Endothelial cell of umbilical vein (primary cell): Measurements from ENCODE around the gene PDSS2. TPM values are rescaled to one million over a fixed set of nuclear protein-coding genes. Genes with fewer than 3 reads are reported as not detected.

Experiments used
- BruUV-seq: library from RNA; stranded (reverse); fragments of 400-500 nt; replicated peaks from 2 replicates; lab custom pipeline; 2021; lab: Mats Ljungman, UMichigan
- CTCF ChIA-PET: fragments of 300-600, 350-600 bp; sonication (Branson Sonifier 250); formaldehyde crosslinking; loops from one replicate; lab custom pipeline; 2021; ENCODE audit warnings: antibody characterized with exemption, inconsistent platforms; lab: Charles Lee
- POLR2A ChIA-PET: fragments of 300-600, 350-600 bp; sonication (Branson Sonifier 250); formaldehyde crosslinking; loops from one replicate; lab custom pipeline; 2021; ENCODE audit warnings: antibody characterized with exemption, inconsistent platforms; lab: Charles Lee
- DNase-seq: peaks from one replicate; pipeline ENCODE4 v3.0.0-alpha.2; 2011; ENCODE audit warnings: low read depth, low spot score
- FAIRE-seq: peaks from 2 replicates; lab custom pipeline; 2011; peaks lifted over from hg19 to GRCh38; lab: Jason Lieb, UNC
- H2AFZ ChIP-seq: 2 replicates; pipeline ENCODE4 v1.6.0; 2012; ENCODE audit warnings: low read depth, low read length, control low read depth, inconsistent platforms
- H3K27ac ChIP-seq: 2 replicates; pipeline ENCODE4 v1.5.1; 2011; ENCODE audit warnings: low read depth, mild to moderate bottlenecking, control low read depth, low read length, moderate library complexity; ENCODE audit not compliant: insufficient read depth
- H3K27me3 ChIP-seq, 2 experiments: 2 replicates each; pipeline versions ENCODE4 v1.6.0 to v1.6.1; 2011; ENCODE audit warnings: low read length in 2 of 2, mixed read lengths in 1 of 2; ENCODE audit not compliant: control insufficient read depth in 2 of 2, insufficient read depth in 2 of 2
- H3K36me3 ChIP-seq, 2 experiments: 2 replicates in 1 of 2; 3 replicates in 1 of 2; pipeline ENCODE4 v1.5.1; 2011; ENCODE audit warnings: low read length in 2 of 2, mild to moderate bottlenecking in 1 of 2, moderate library complexity in 1 of 2; ENCODE audit not compliant: control insufficient read depth in 2 of 2, insufficient read depth in 2 of 2; ENCODE audit errors: extremely low read depth in 1 of 2
- H3K4me1 ChIP-seq: 3 replicates; pipeline ENCODE4 v1.5.1; 2011; ENCODE audit warnings: mild to moderate bottlenecking, low read length; ENCODE audit not compliant: control insufficient read depth, insufficient read depth; ENCODE audit errors: extremely low read depth
- H3K4me2 ChIP-seq: 2 replicates; pipeline ENCODE4 v1.6.1; 2011; ENCODE audit warnings: low read length, control low read depth, mixed read lengths; ENCODE audit not compliant: insufficient read depth
- H3K4me3 ChIP-seq, 3 experiments: fragments of 200-600 bp in 1 of 3; sonication (generic), shearing (Covaris generic) in 1 of 3; replicated peaks in 1 of 3; 2 replicates each; pipeline ENCODE4 v1.5.1; 2011 to 2016; ENCODE audit warnings: control low read depth in 3 of 3, low read length in 3 of 3, mild to moderate bottlenecking in 2 of 3, inconsistent platforms in 1 of 3, low read depth in 1 of 3, moderate library complexity in 1 of 3; ENCODE audit not compliant: insufficient read depth in 1 of 3
- H3K79me2 ChIP-seq: 2 replicates; pipeline ENCODE4 v1.6.0; 2012; ENCODE audit warnings: low read length, inconsistent platforms; ENCODE audit not compliant: control insufficient read depth, insufficient read depth
- H3K9ac ChIP-seq: replicated peaks from 2 replicates; pipeline ENCODE3; 2011; ENCODE audit warnings: low read length, control low read depth; ENCODE audit not compliant: insufficient read depth; ENCODE audit errors: extremely low read depth
- H3K9me1 ChIP-seq: replicated peaks from 3 replicates; pipeline ENCODE4 v1.6.0; 2011; ENCODE audit warnings: mild to moderate bottlenecking, low read length; ENCODE audit not compliant: control insufficient read depth, insufficient read depth; ENCODE audit errors: extremely low read depth
- H3K9me3 ChIP-seq: replicated peaks from 2 replicates; pipeline ENCODE4 v1.5.1; 2012; ENCODE audit warnings: low read length, inconsistent platforms; ENCODE audit not compliant: control insufficient read depth, insufficient read depth
- H4K20me1 ChIP-seq: replicated peaks from 2 replicates; pipeline ENCODE3; 2011; ENCODE audit warnings: mild to moderate bottlenecking, low read length; ENCODE audit not compliant: control insufficient read depth, insufficient read depth; ENCODE audit errors: extremely low read depth
- EZH2 ChIP-seq: IDR thresholded peaks from 2 replicates; pipeline ENCODE4 v1.6.1; 2012; ENCODE audit warnings: borderline replicate concordance, low read depth, mild to moderate bottlenecking, moderate library complexity, low read length, inconsistent platforms; ENCODE audit not compliant: severe bottlenecking
- GATA2 ChIP-seq: IDR thresholded peaks from 2 replicates; pipeline ENCODE4 v1.7.0; 2011; ENCODE audit warnings: low read depth, mild to moderate bottlenecking, moderate library complexity, mixed read lengths, low read length; ENCODE audit not compliant: insufficient read length, insufficient read depth
- POLR2A ChIP-seq: IDR thresholded peaks from 2 replicates; pipeline ENCODE4 v1.6.1; 2012; ENCODE audit warnings: low read depth, mild to moderate bottlenecking, control low read depth, low read length
- POLR2AphosphoS5 ChIP-seq: IDR thresholded peaks from 2 replicates; pipeline ENCODE4 v1.6.1; 2012; ENCODE audit warnings: low read depth, mild to moderate bottlenecking, control low read depth, low read length, moderate library complexity; ENCODE audit not compliant: insufficient read depth
- dilution Hi-C: fragments of 300-500 bp; cut with MboI; formaldehyde crosslinking; loops from one replicate; pipeline ENCODE4 v1.15.0; 2019; ENCODE audit warnings: low sequenced_read_pairs; ENCODE audit not compliant: extremely low pct_ligation_motif_present
- intact Hi-C: fragments of 100-400 bp; cut with micrococcal nuclease; formaldehyde crosslinking; loops from one replicate; pipeline ENCODE4 v1.10.0; 2022
- polyA plus RNA-seq, 4 experiments: library from polyadenylated mRNA; depleted of rRNA in 3 of 4; stranded (reverse) in 3 of 4; unstranded in 1 of 4; fragments of >200 nt; gene quantifications; 2 replicates each; pipeline versions ENCODE4 v1.2.1 to v1.2.3, GENCODE V29; 2011 to 2012; ENCODE audit warnings: missing spikeins in 1 of 4
- total RNA-seq: library from RNA; stranded (reverse); gene quantifications from 2 replicates; pipeline ENCODE4 v1.2.3, GENCODE V29; 2021
- TF ChIP-seq, protein P1 (sequence below), 2 donors: IDR thresholded peaks; 1 replicate in 1 of 2; 2 replicates in 1 of 2; pipeline ENCODE4 v1.5.1; 2011; ENCODE audit warnings: low read length in 2 of 2, mild to moderate bottlenecking in 2 of 2, moderate library complexity in 2 of 2, control low read depth in 1 of 2, inconsistent platforms in 1 of 2, low read depth in 1 of 2; ENCODE audit not compliant: insufficient read depth in 1 of 2; ENCODE audit errors: extremely low read depth in 1 of 2

The PDSS2 gene
- total and polyA plus RNA-seq, 2 donors (not counting 3 experiments of a cell fraction or from before 2014, with no cell fraction given) = 7.6 to 9.3 TPM

DNA sequence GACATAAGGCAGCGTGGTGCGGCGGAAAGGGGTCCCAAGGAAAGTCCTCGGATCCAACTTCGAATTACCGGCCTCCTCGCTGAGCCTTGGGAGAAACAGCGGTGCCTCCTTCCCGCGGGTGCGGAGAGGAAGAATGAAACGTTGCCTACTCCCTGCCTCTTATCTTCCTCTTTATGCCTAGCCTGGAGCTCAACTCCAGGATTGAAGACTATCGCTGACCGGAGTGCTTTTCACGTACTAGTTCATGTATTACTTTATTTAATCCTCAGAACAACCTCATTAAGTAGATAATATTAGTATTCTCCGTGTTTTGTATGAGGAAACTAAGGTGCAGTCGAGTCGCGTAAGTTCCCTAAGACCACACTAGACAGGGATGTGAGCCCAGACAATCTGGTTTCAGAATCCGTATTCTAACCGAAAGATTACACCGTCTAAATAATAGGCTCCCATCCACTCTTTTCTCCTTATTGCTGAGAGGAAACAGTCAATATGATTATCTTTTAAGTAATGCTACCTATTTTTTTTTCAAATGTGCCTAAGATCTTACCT lies 793 bp upstream of the PDSS2 start:
- no peaks in the 10 kb centered on the region for H3K36me3 ChIP-seq
- DNase-seq (no peak), FAIRE-seq (no peak)
- peak overlapping the region; percentile 78 for H3K9ac ChIP-seq
- H3K9me3 ChIP-seq = no peaks in the 10 kb centered on the region
- CTCF ChIA-PET = interaction anchor here (0.7 to 3.6 kb wide), 18 partner anchors 8 to 346 kb away, joined by 3 to 55 read pairs (median 4); partner anchors contain the start of gene SOBP
- peak overlapping the region; percentile 11 for H3K27ac ChIP-seq
- BruUV-seq = no TSS peak
- no peak for TF ChIP-seq GATA2
- no peak for TF ChIP-seq POLR2AphosphoS5
- TF ChIP-seq, protein P1, sequence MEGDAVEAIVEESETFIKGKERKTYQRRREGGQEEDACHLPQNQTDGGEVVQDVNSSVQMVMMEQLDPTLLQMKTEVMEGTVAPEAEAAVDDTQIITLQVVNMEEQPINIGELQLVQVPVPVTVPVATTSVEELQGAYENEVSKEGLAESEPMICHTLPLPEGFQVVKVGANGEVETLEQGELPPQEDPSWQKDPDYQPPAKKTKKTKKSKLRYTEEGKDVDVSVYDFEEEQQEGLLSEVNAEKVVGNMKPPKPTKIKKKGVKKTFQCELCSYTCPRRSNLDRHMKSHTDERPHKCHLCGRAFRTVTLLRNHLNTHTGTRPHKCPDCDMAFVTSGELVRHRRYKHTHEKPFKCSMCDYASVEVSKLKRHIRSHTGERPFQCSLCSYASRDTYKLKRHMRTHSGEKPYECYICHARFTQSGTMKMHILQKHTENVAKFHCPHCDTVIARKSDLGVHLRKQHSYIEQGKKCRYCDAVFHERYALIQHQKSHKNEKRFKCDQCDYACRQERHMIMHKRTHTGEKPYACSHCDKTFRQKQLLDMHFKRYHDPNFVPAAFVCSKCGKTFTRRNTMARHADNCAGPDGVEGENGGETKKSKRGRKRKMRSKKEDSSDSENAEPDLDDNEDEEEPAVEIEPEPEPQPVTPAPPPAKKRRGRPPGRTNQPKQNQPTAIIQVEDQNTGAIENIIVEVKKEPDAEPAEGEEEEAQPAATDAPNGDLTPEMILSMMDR (IDR thresholded peaks at IDR 0.05; ENCODE audit: extremely low read depth in 1 of 2, insufficient read depth in 1 of 2, low read depth in 1 of 2, low read length in 2 of 2) = no peak
- TF ChIP-seq POLR2A = no peak
- no peak for TF ChIP-seq EZH2
- POLR2A ChIA-PET = interaction anchor here (1.0 to 1.3 kb wide), 3 partner anchors 31 to 139 kb away, joined by 3 read pairs; no protein-coding TSS in a partner anchor
- peaks cover 4% of the 10 kb centered on the region for H3K4me1 ChIP-seq
- no peaks in the 10 kb centered on the region for H4K20me1 ChIP-seq
- dilution Hi-C loops (no loop called here), intact Hi-C loops (no loop called here)
- no peaks in the 10 kb centered on the region for H3K9me1 ChIP-seq
- H3K4me3 ChIP-seq = peak overlapping the region; percentile 75 to 90 (median 81)
- peak overlapping the region; percentile 89 for H2AFZ ChIP-seq
- peaks cover 8% of the 10 kb centered on the region for H3K79me2 ChIP-seq
- H3K27me3 ChIP-seq = no peaks in the 10 kb centered on the region
- H3K4me2 ChIP-seq = peak overlapping the region; percentile 66
